Trophoblast cell (in vitro differentiated cells and primary cell): ENCODE measurements around the gene MCU.

ENCODE experiments used
- DNase-seq, 2 donors: peaks; one replicate each; pipeline ENCODE4 v3.0.0-alpha.2; 2016
- H2AFZ ChIP-seq: 2 replicates; pipeline ENCODE4 v1.6.1; 2013; ENCODE audit warnings: low read length, moderate library complexity, mild to moderate bottlenecking; ENCODE audit not compliant: insufficient read depth, poor library complexity
- H2AK5ac ChIP-seq: 2 replicates; pipeline ENCODE4 v1.6.1; 2013; ENCODE audit warnings: mild to moderate bottlenecking, low read length
- H2BK120ac ChIP-seq: 2 replicates; pipeline ENCODE4 v1.6.1; 2013; ENCODE audit warnings: low read length, mild to moderate bottlenecking, moderate library complexity; ENCODE audit not compliant: insufficient read depth, poor library complexity
- H2BK12ac ChIP-seq: 2 replicates; pipeline ENCODE4 v1.6.1; 2013; ENCODE audit warnings: mild to moderate bottlenecking, low read length, moderate library complexity
- H2BK5ac ChIP-seq: 2 replicates; pipeline ENCODE4 v1.6.1; 2013; ENCODE audit warnings: low read length, low read depth, moderate library complexity, mild to moderate bottlenecking; ENCODE audit not compliant: poor library complexity
- H3K14ac ChIP-seq: 2 replicates; pipeline ENCODE4 v1.6.1; 2013; ENCODE audit warnings: mild to moderate bottlenecking, low read length
- H3K18ac ChIP-seq: 2 replicates; pipeline ENCODE4 v1.6.1; 2013; ENCODE audit warnings: mild to moderate bottlenecking, low read length
- H3K23ac ChIP-seq: 2 replicates; pipeline ENCODE4 v1.6.1; 2013; ENCODE audit warnings: low read length
- H3K27ac ChIP-seq: 2 replicates; pipeline ENCODE4 v1.5.1; 2013; ENCODE audit warnings: low read depth, mild to moderate bottlenecking, inconsistent platforms, low read length, moderate library complexity
- H3K27me3 ChIP-seq: 2 replicates; pipeline ENCODE4 v1.6.1; 2013; ENCODE audit warnings: inconsistent platforms, mild to moderate bottlenecking, low read length, moderate library complexity; ENCODE audit not compliant: insufficient read depth
- H3K36me3 ChIP-seq, 2 experiments: 1 replicate in 1 of 2; 2 replicates in 1 of 2; pipeline ENCODE4 v1.6.1; 2013; ENCODE audit warnings: low read length in 2 of 2, mild to moderate bottlenecking in 2 of 2, moderate library complexity in 1 of 2; ENCODE audit not compliant: insufficient read depth in 2 of 2, control insufficient read depth in 1 of 2
- H3K4ac ChIP-seq: 2 replicates; pipeline ENCODE4 v1.6.1; 2013; ENCODE audit warnings: low read depth, mild to moderate bottlenecking, low read length, moderate library complexity
- H3K4me1 ChIP-seq, 2 experiments: 1 replicate in 1 of 2; 2 replicates in 1 of 2; pipeline ENCODE4 v1.6.1; 2013; ENCODE audit warnings: low read length in 2 of 2, mild to moderate bottlenecking in 2 of 2, moderate library complexity in 1 of 2; ENCODE audit not compliant: insufficient read depth in 2 of 2, control insufficient read depth in 1 of 2
- H3K4me2 ChIP-seq: 2 replicates; pipeline ENCODE4 v1.6.1; 2013; ENCODE audit warnings: inconsistent platforms, mild to moderate bottlenecking, low read length, moderate library complexity
- H3K4me3 ChIP-seq: 2 replicates; pipeline ENCODE4 v1.5.1; 2013; ENCODE audit warnings: mild to moderate bottlenecking, low read depth, low read length, inconsistent platforms
- H3K79me1 ChIP-seq: one replicate; pipeline ENCODE4 v1.6.1; 2013; ENCODE audit warnings: low read length
- H3K79me2 ChIP-seq: 2 replicates; pipeline ENCODE4 v1.6.1; 2013; ENCODE audit warnings: low read length, mild to moderate bottlenecking; ENCODE audit not compliant: control insufficient read depth, insufficient read depth, poor library complexity
- H3K9ac ChIP-seq: 2 replicates; pipeline ENCODE4 v1.6.1; 2013; ENCODE audit warnings: mild to moderate bottlenecking, low read length
- H3K9me3 ChIP-seq: 2 replicates; pipeline ENCODE4 v1.6.1; 2013; ENCODE audit warnings: low read depth, mild to moderate bottlenecking, control low read depth, inconsistent platforms, low read length; ENCODE audit not compliant: insufficient read depth
- H4K12ac ChIP-seq: 2 replicates; pipeline ENCODE4 v1.6.1; 2013; ENCODE audit warnings: low read depth, mild to moderate bottlenecking, low read length, moderate library complexity
- H4K8ac ChIP-seq: 2 replicates; pipeline ENCODE4 v1.6.1; 2013; ENCODE audit warnings: low read depth, mild to moderate bottlenecking, low read length, moderate library complexity
- H4K91ac ChIP-seq: one replicate; pipeline ENCODE4 v1.6.1; 2013; ENCODE audit warnings: low read depth, mild to moderate bottlenecking, low read length, moderate library complexity
- WGBS: extraction: QIAGEN DNeasy Blood & Tissue Kit; methylation state at CpG from one replicate; pipeline ENCODE4 v1.1.7; 2013; ENCODE audit warnings: missing lambda C conversion rate; ENCODE audit not compliant: insufficient read length, insufficient coverage; ENCODE audit errors: extremely low coverage; 5-methylcytosine and 5-hydroxymethylcytosine counted together

Gene MCU

DNA sequence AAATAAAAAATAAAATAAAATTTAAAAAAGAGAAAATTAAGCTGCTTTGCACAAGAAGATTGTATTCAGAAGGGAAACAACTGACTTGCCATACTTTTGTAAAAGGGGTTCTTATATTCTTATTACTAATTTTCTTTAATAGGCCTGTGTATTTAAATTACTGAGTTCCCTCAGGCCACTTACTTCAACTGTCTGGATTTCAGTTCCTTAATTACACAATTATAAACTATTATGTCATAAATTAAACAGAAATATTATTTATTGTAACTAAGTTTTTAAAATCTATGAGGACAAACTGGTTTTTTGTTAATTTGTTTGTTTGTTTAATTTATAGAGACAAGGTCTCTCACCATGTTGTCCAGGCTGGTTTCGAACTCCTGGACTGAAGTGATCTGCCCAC is 43.6 kb upstream of the MCU start:
- no peaks in the 10 kb centered on the region for H3K4me1 ChIP-seq
- no peak overlapping the region for H3K4me3 ChIP-seq
- no peak overlapping the region for H4K12ac ChIP-seq
- H2BK5ac ChIP-seq: no peak overlapping the region
- H3K14ac ChIP-seq: no peak overlapping the region
- WGBS: no CpG with 5 or more reads among the region's 1 CpG
- H3K9ac ChIP-seq: no peak overlapping the region
- H3K4me2 ChIP-seq: no peak overlapping the region
- no peak overlapping the region for H4K8ac ChIP-seq
- no peak overlapping the region for H3K18ac ChIP-seq
- H3K4ac ChIP-seq: no peak overlapping the region
- no peak overlapping the region for H2AK5ac ChIP-seq
- no peaks in the 10 kb centered on the region for H3K36me3 ChIP-seq
- H4K91ac ChIP-seq: no peak overlapping the region
- no peaks in the 10 kb centered on the region for H3K9me3 ChIP-seq
- H3K27ac ChIP-seq: no peak overlapping the region
- H3K79me2 ChIP-seq: no peaks in the 10 kb centered on the region
- H2AFZ ChIP-seq: no peak overlapping the region
- H3K23ac ChIP-seq: no peak overlapping the region
- no peaks in the 10 kb centered on the region for H3K79me1 ChIP-seq
- no peaks in the 10 kb centered on the region for H3K27me3 ChIP-seq
- no peak for DNase-seq
- H2BK120ac ChIP-seq: no peak overlapping the region
- no peak overlapping the region for H2BK12ac ChIP-seq

DNA sequence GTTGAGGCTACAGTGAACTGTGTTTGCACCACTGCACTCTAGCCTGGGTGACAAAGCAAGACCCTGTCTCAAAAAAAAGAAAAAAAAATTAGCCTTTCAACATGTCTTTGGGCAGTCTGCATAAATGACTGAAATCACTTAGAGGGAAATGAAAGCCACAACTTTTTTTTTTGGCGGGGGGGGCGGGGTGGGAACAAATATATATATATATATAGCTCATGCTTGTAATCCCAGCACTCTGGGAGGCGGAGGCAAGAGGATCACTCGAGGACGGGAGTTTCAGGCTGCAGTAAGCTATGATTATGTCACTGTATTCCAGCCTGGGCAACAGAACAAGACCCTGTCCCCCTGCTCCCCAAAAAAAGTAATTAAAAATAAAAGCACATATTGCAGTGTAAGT is 42.7 kb upstream of the MCU start:
- Histone ChIP-seq H3K27ac (no peak overlapping the region), H3K9ac (no peak overlapping the region), H3K4me1 (no peaks in the 10 kb centered on the region), H2BK12ac (no peak overlapping the region), H3K36me3 (no peaks in the 10 kb centered on the region), H3K79me2 (no peaks in the 10 kb centered on the region), H3K9me3 (no peaks in the 10 kb centered on the region), H4K12ac (no peak overlapping the region), H2AFZ (no peak overlapping the region), H3K18ac (no peak overlapping the region), H2BK120ac (no peak overlapping the region), H3K79me1 (no peaks in the 10 kb centered on the region), H2BK5ac (no peak overlapping the region), H3K4me3 (no peak overlapping the region), H3K14ac (no peak overlapping the region), H2AK5ac (no peak overlapping the region), H3K23ac (no peak overlapping the region), H4K91ac (no peak overlapping the region), H4K8ac (no peak overlapping the region), H3K27me3 (no peaks in the 10 kb centered on the region), H3K4ac (no peak overlapping the region), H3K4me2 (no peak overlapping the region)
- no CpG with 5 or more reads among the region's 5 CpGs for WGBS
- DNase-seq: no peak

GRCh38 chr10:72653383-72654096 is 38.4 kb upstream of the MCU start:
- H3K27ac ChIP-seq: no peak overlapping the region
- H3K4ac ChIP-seq: no peak overlapping the region
- H2BK120ac ChIP-seq: no peak overlapping the region
- H3K4me1 ChIP-seq: no peaks in the 10 kb centered on the region
- H2BK5ac ChIP-seq: no peak overlapping the region
- H3K9ac ChIP-seq: no peak overlapping the region
- H2AFZ ChIP-seq: no peak overlapping the region
- no peak overlapping the region for H3K23ac ChIP-seq
- no peaks in the 10 kb centered on the region for H3K36me3 ChIP-seq
- no peaks in the 10 kb centered on the region for H3K79me1 ChIP-seq
- H3K14ac ChIP-seq: no peak overlapping the region
- no peak overlapping the region for H4K12ac ChIP-seq
- H3K4me2 ChIP-seq: no peak overlapping the region
- H2AK5ac ChIP-seq: no peak overlapping the region
- no peak overlapping the region for H4K8ac ChIP-seq
- H3K18ac ChIP-seq: no peak overlapping the region
- no peak for DNase-seq
- no CpG with 5 or more reads among the region's 6 CpGs for WGBS
- H3K79me2 ChIP-seq: no peaks in the 10 kb centered on the region
- no peak overlapping the region for H4K91ac ChIP-seq
- H3K9me3 ChIP-seq: no peaks in the 10 kb centered on the region
- no peaks in the 10 kb centered on the region for H3K27me3 ChIP-seq
- H2BK12ac ChIP-seq: no peak overlapping the region
- no peak overlapping the region for H3K4me3 ChIP-seq

- Histone ChIP-seq H3K4me2 (no peak overlapping the region), H2BK120ac (no peak overlapping the region), H3K14ac (no peak overlapping the region), H4K8ac (no peak overlapping the region), H3K4me3 (no peak overlapping the region), H3K36me3 (no peaks in the 10 kb centered on the region), H3K27ac (no peak overlapping the region), H4K91ac (no peak overlapping the region), H3K23ac (no peak overlapping the region), H3K9me3 (no peaks in the 10 kb centered on the region), H2BK5ac (no peak overlapping the region), H3K9ac (no peak overlapping the region), H3K27me3 (no peaks in the 10 kb centered on the region), H3K4me1 (peaks cover 0 to 2% of the 10 kb centered on the region in 2 experiments), H3K18ac (no peak overlapping the region), H4K12ac (no peak overlapping the region), H3K79me2 (no peaks in the 10 kb centered on the region), H2AFZ (no peak overlapping the region), H3K79me1 (no peaks in the 10 kb centered on the region), H3K4ac (no peak overlapping the region), H2AK5ac (no peak overlapping the region), H2BK12ac (no peak overlapping the region)
- no CpG with 5 or more reads among the region's 3 CpGs for WGBS
- no peak for DNase-seq
Measured at GRCh38 chr10:72654720-72655119, 37.2 kb upstream of the MCU start.
